Neural cell (in vitro differentiated cells): ENCODE data around the gene LDLRAD2. TPM values are rescaled to one million over a fixed set of nuclear protein-coding genes. Genes with fewer than 3 reads are reported as not detected.

Experiments
- H2AFZ ChIP-seq: fragments of 200-600, 300-800 bp; sonication (generic), shearing (Covaris generic); 2 replicates; pipeline ENCODE4 v1.6.0; 2014; ENCODE audit warnings: low read depth, mild to moderate bottlenecking, antibody characterized with exemption, low read length, moderate library complexity
- H3F3A ChIP-seq: fragments of 200-600 bp; shearing (Covaris generic); 2 replicates; pipeline ENCODE4 v1.6.1; 2016; ENCODE audit warnings: mild to moderate bottlenecking, moderate library complexity, mixed read lengths, antibody characterized with exemption, low read length; ENCODE audit not compliant: insufficient read depth, poor library complexity, severe bottlenecking
- H3K27ac ChIP-seq: fragments of 200-600, 300-800 bp; sonication (generic), shearing (Covaris generic); 2 replicates; pipeline ENCODE4 v1.5.1; 2014; ENCODE audit warnings: mild to moderate bottlenecking, low read length, moderate library complexity
- H3K27me3 ChIP-seq: fragments of 300-800, 200-600 bp; sonication (generic), shearing (Covaris generic); 2 replicates; pipeline ENCODE4 v1.6.0; 2014; ENCODE audit warnings: mild to moderate bottlenecking, low read depth, low read length, moderate library complexity; ENCODE audit not compliant: insufficient read depth
- H3K36me3 ChIP-seq: fragments of 300-800, 200-600 bp; sonication (generic), shearing (Covaris generic); 2 replicates; pipeline ENCODE4 v1.5.1; 2014; ENCODE audit warnings: mild to moderate bottlenecking, antibody characterized with exemption, low read length, moderate library complexity; ENCODE audit not compliant: insufficient read depth
- H3K4me2 ChIP-seq: fragments of 300-800, 200-600 bp; sonication (generic), shearing (Covaris generic); 2 replicates; pipeline ENCODE4 v1.6.0; 2014; ENCODE audit warnings: mild to moderate bottlenecking, low read length
- H3K4me3 ChIP-seq: fragments of 300-800, 200-600 bp; sonication (generic), shearing (Covaris generic); 2 replicates; pipeline ENCODE4 v1.5.1; 2014; ENCODE audit warnings: mild to moderate bottlenecking, low read length, moderate library complexity
- H3K79me2 ChIP-seq: fragments of 200-600 bp; shearing (Covaris generic); replicated peaks from 2 replicates; pipeline ENCODE4 v1.6.0; 2014; ENCODE audit warnings: mild to moderate bottlenecking, low read length, moderate library complexity; ENCODE audit not compliant: insufficient read depth
- H3K9ac ChIP-seq: fragments of 300-800, 200-600 bp; sonication (generic), shearing (Covaris generic); 2 replicates; pipeline ENCODE4 v1.6.1; 2016; ENCODE audit warnings: mild to moderate bottlenecking, low read length, mixed read lengths
- H3K9me2 ChIP-seq: fragments of 200-600 bp; shearing (Covaris generic); 2 replicates; pipeline ENCODE4 v1.6.1; 2016; ENCODE audit warnings: mild to moderate bottlenecking, low read length, mixed read lengths; ENCODE audit not compliant: insufficient read depth
- H3K9me3 ChIP-seq: fragments of 200-600, 300-800 bp; sonication (generic), shearing (Covaris generic); 2 replicates; pipeline ENCODE4 v1.6.1; 2016; ENCODE audit warnings: mild to moderate bottlenecking, mixed run types, low read length, moderate library complexity, mixed read lengths
- H4K20me1 ChIP-seq: fragments of 200-600 bp; shearing (Covaris generic); 2 replicates; pipeline ENCODE4 v1.6.1; 2016; ENCODE audit warnings: mild to moderate bottlenecking, mixed run types; ENCODE audit not compliant: insufficient read depth
- EP300 ChIP-seq: fragments of 450-650 bp; conservative IDR thresholded peaks from 2 replicates; pipeline ENCODE4 v1.6.1; 2014; ENCODE audit warnings: antibody characterized with exemption, mild to moderate bottlenecking, moderate library complexity; ENCODE audit not compliant: poor library complexity, severe bottlenecking
- EZH2 ChIP-seq: fragments of 200-600, 300-800 bp; shearing (Covaris generic), sonication (generic); IDR thresholded peaks from 2 replicates; pipeline ENCODE4 v1.6.1; 2014; ENCODE audit warnings: antibody characterized with exemption, low read length, borderline replicate concordance, mild to moderate bottlenecking; ENCODE audit not compliant: insufficient read depth, poor library complexity, severe bottlenecking
- MXI1 ChIP-seq: fragments of 450-650 bp; conservative IDR thresholded peaks from 2 replicates; pipeline ENCODE4 v1.6.1; 2014; ENCODE audit warnings: antibody characterized with exemption, mild to moderate bottlenecking; ENCODE audit not compliant: poor library complexity, severe bottlenecking
- POLR2AphosphoS5 ChIP-seq: IDR thresholded peaks from 2 replicates; pipeline ENCODE4 v1.6.1; 2012
- RAD21 ChIP-seq: fragments of 450-650 bp; conservative IDR thresholded peaks from 2 replicates; pipeline ENCODE4 v1.6.1; 2014; ENCODE audit warnings: antibody characterized with exemption, mild to moderate bottlenecking, moderate library complexity
- SMC3 ChIP-seq: fragments of 450-650 bp; conservative IDR thresholded peaks from 2 replicates; pipeline ENCODE4 v1.6.1; 2014; ENCODE audit warnings: antibody characterized with exemption, mild to moderate bottlenecking, moderate library complexity; ENCODE audit not compliant: poor library complexity
- TAF1 ChIP-seq: IDR thresholded peaks from 2 replicates; pipeline ENCODE4 v1.6.1; 2012; ENCODE audit warnings: low read depth
- polyA plus RNA-seq: library from polyadenylated mRNA; depleted of rRNA; stranded (reverse); fragments of >200 nt; gene quantifications from 2 replicates; pipeline ENCODE4 v1.2.3, GENCODE V29; 2014
- TF ChIP-seq, protein P1 (sequence below): IDR thresholded peaks from 2 replicates; pipeline ENCODE4 v1.6.1; 2012; ENCODE audit warnings: borderline replicate concordance
- TF ChIP-seq, protein P2 (sequence below): fragments of 450-650 bp; IDR thresholded peaks from 2 replicates; pipeline ENCODE4 v1.5.1; 2014; ENCODE audit warnings: antibody characterized with exemption, mild to moderate bottlenecking, moderate library complexity; ENCODE audit not compliant: poor library complexity, severe bottlenecking

LDLRAD2 gene
- polyA plus RNA-seq, 1 donor from 2014 or later = not detected

DNA sequence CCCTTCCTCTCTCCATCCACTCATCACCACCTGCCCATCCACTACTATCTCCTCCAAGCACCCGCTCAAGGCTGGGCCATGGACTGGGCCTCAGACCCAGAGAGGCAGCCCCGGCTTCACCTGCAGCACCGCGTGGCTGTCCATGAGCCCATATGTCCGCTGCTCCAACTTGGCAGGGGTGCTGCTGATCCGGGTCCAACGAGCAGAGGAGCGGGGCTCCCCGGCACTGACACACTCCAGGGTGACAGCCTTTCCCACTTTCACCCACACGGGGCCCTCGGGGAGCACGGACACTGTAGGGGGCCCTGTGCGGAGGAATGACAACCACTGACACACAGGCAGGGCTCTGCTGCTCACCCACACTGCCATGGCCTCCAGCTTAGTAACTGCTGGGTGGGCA is 28.9 kb downstream of the LDLRAD2 start:
- H3K36me3 ChIP-seq = no peaks in the 10 kb centered on the region

DNA sequence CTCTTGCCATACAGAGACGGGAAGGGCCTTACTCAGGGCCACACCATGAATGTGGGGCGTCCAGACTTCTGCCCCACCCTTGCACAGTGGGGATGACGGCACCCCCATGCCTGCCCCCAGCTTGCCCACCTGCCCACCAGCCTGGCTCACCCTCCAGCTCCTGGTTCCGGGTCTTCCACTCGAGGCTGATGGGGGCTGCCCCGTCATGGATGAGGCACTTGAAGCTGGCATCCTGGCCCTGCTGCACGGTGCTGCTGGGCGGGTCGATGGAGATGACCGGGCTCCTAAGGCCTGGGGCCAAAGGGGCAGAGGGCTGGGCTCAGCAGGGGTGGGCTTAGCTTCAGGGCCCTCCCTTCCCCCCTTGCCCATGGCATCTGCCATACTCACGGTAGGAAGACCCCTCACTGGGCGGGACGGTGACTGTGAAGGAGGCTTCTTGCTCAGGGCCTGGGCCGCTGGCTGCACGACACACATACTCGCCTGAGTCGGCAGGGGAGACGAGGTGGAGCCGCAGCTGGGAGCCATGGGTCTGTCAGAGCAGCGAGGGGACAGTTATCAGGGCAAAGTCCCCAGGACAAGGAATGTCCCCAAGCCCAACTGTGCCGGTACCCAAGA is 29.9 kb downstream of the LDLRAD2 start:
- no peak for TF ChIP-seq SMC3
- TF ChIP-seq RAD21 = no peak
- no peak for TF ChIP-seq TAF1

More for the DNA sequence above, 28.9 kb downstream of the LDLRAD2 start:
- H3K9me3 ChIP-seq = no peaks in the 10 kb centered on the region
- no peaks in the 10 kb centered on the region for H3F3A ChIP-seq
- H3K27ac ChIP-seq = no peak overlapping the region
- no peak overlapping the region for H3K4me2 ChIP-seq
- H4K20me1 ChIP-seq = no peaks in the 10 kb centered on the region
- no peaks in the 10 kb centered on the region for H3K79me2 ChIP-seq
- no peak overlapping the region for H3K4me3 ChIP-seq
- H3K27me3 ChIP-seq = no peaks in the 10 kb centered on the region
- no peak for TF ChIP-seq TAF1
- TF ChIP-seq, protein P1, sequence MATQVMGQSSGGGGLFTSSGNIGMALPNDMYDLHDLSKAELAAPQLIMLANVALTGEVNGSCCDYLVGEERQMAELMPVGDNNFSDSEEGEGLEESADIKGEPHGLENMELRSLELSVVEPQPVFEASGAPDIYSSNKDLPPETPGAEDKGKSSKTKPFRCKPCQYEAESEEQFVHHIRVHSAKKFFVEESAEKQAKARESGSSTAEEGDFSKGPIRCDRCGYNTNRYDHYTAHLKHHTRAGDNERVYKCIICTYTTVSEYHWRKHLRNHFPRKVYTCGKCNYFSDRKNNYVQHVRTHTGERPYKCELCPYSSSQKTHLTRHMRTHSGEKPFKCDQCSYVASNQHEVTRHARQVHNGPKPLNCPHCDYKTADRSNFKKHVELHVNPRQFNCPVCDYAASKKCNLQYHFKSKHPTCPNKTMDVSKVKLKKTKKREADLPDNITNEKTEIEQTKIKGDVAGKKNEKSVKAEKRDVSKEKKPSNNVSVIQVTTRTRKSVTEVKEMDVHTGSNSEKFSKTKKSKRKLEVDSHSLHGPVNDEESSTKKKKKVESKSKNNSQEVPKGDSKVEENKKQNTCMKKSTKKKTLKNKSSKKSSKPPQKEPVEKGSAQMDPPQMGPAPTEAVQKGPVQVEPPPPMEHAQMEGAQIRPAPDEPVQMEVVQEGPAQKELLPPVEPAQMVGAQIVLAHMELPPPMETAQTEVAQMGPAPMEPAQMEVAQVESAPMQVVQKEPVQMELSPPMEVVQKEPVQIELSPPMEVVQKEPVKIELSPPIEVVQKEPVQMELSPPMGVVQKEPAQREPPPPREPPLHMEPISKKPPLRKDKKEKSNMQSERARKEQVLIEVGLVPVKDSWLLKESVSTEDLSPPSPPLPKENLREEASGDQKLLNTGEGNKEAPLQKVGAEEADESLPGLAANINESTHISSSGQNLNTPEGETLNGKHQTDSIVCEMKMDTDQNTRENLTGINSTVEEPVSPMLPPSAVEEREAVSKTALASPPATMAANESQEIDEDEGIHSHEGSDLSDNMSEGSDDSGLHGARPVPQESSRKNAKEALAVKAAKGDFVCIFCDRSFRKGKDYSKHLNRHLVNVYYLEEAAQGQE = no peak
- TF ChIP-seq MXI1 = no peak
- no peak for TF ChIP-seq EZH2
- TF ChIP-seq RAD21 = no peak
- TF ChIP-seq, protein P2, sequence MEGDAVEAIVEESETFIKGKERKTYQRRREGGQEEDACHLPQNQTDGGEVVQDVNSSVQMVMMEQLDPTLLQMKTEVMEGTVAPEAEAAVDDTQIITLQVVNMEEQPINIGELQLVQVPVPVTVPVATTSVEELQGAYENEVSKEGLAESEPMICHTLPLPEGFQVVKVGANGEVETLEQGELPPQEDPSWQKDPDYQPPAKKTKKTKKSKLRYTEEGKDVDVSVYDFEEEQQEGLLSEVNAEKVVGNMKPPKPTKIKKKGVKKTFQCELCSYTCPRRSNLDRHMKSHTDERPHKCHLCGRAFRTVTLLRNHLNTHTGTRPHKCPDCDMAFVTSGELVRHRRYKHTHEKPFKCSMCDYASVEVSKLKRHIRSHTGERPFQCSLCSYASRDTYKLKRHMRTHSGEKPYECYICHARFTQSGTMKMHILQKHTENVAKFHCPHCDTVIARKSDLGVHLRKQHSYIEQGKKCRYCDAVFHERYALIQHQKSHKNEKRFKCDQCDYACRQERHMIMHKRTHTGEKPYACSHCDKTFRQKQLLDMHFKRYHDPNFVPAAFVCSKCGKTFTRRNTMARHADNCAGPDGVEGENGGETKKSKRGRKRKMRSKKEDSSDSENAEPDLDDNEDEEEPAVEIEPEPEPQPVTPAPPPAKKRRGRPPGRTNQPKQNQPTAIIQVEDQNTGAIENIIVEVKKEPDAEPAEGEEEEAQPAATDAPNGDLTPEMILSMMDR = no peak
- H2AFZ ChIP-seq = no peak overlapping the region
- H3K9ac ChIP-seq = no peak overlapping the region
- no peaks in the 10 kb centered on the region for H3K9me2 ChIP-seq

DNA sequence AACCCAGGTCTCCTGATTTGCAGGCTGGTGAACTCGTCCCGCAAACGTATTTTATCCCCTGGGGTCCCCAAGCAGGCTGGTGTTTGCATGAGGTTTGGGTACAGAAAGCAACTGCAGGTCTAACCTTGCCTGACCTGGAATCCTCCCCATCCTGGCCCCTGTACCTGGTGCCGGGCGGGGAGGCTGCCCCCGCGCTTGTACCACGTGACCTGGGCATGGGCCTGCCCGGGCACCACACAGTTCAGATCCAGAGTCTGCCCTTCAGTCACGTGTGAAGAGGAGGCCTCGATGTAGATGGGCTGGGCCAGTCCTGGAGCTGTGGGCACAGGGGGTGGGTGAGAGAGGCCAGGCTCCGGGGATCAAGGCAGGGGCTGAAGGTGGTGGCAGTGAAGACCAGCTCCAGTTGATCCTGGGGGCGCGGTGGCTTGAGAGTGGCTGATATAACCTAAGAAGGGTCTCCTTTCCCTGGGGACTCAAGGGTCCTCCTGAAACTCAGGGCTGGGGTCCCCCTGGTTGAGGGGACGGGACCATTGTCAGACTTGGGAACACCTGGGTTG is 30.6 kb downstream of the LDLRAD2 start:
- Histone ChIP-seq H3K36me3 (no peaks in the 10 kb centered on the region), H3K9me2 (no peaks in the 10 kb centered on the region), H3K79me2 (no peaks in the 10 kb centered on the region), H3F3A (no peaks in the 10 kb centered on the region), H3K4me3 (no peak overlapping the region), H3K9ac (no peak overlapping the region), H3K9me3 (no peaks in the 10 kb centered on the region), H3K27me3 (no peaks in the 10 kb centered on the region), H3K27ac (no peak overlapping the region), H3K4me2 (no peak overlapping the region), H2AFZ (no peak overlapping the region), H4K20me1 (no peaks in the 10 kb centered on the region)
- TF ChIP-seq SMC3 (no peak), POLR2AphosphoS5 (no peak), MXI1 (no peak), EP300 (no peak), EZH2 (no peak), RAD21 (no peak), TAF1 (no peak)
- TF ChIP-seq, protein P2 = no peak
- TF ChIP-seq, protein P1 = no peak

More for the DNA sequence above, 29.9 kb downstream of the LDLRAD2 start:
- H3K4me3 ChIP-seq = no peak overlapping the region
- no peaks in the 10 kb centered on the region for H3K27me3 ChIP-seq
- H3K27ac ChIP-seq = no peak overlapping the region
- no peaks in the 10 kb centered on the region for H3K9me2 ChIP-seq
- H3K9me3 ChIP-seq = no peaks in the 10 kb centered on the region
- H3K79me2 ChIP-seq = no peaks in the 10 kb centered on the region
- no peak overlapping the region for H3K4me2 ChIP-seq
- H3K9ac ChIP-seq = no peak overlapping the region
- no peak overlapping the region for H2AFZ ChIP-seq
- no peaks in the 10 kb centered on the region for H3K36me3 ChIP-seq
- H3F3A ChIP-seq = no peaks in the 10 kb centered on the region
- no peaks in the 10 kb centered on the region for H4K20me1 ChIP-seq
